NB4 (cell line): Measurements from ENCODE around the gene PHACTR3.

Experiments
- CTCF ChIP-seq: IDR thresholded peaks from one replicate; pipeline ENCODE4 v1.5.1; 2012; ENCODE audit warnings: low read depth, low read length
- POLR2A ChIP-seq: IDR thresholded peaks from 2 replicates; pipeline ENCODE4 v1.6.1; 2011; ENCODE audit warnings: mild to moderate bottlenecking; ENCODE audit not compliant: insufficient read length; ENCODE audit errors: extremely low read depth

GRCh38 chr20:59864726-59865125, 260.4 kb downstream of the PHACTR3 start:
- no peak for TF ChIP-seq POLR2A
- no peak for TF ChIP-seq CTCF
